Right hindlimb (tissue), 1 donor: Measurements from ENCODE around the gene MOGAT2.

Source experiments
- DNase-seq: peaks from one replicate; pipeline ENCODE4 v3.0.0-alpha.2; 2018

Gene MOGAT2

DNA sequence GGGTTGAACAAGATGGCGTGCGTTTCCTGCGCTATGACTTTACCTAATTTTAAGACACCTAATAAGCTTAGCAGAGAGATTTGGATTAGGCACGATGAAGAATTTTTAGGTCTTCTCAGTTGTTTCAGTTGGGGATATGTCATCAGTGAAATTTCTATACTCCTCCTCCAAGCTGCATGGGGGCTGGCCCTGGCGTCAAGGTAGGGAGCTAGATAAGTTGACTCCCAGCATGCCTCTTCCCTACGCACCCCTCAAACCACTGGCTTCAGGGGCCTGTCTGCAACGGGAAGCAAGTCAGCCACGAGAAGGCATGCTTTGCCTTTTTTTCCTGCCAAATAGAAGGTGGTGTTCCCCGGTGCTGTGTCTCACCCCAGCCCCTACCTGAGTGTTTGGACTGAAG, 64.2 kb downstream of the MOGAT2 start:
- DNase-seq: no peak
